Smooth muscle cell (in vitro differentiated cells): ENCODE results near the gene KDSR. TPM values are rescaled to one million over a fixed set of nuclear protein-coding genes. Genes with fewer than 3 reads are reported as not detected.
A peak's percentile ranks its signal among the peaks of the same experiment; 100 is the strongest.

ENCODE experiments used
- DNase-seq: peaks from one replicate; lab custom pipeline; 2025; ENCODE audit not compliant: unreplicated experiment; lab: John Stamatoyannopoulos, UW
- H2AFZ ChIP-seq: fragments of 200-600 bp; sonication (generic); 2 replicates; pipeline ENCODE4 v1.6.0; 2016; ENCODE audit warnings: antibody characterized with exemption, low read depth, mild to moderate bottlenecking
- H3F3A ChIP-seq: fragments of 200-600 bp; sonication (generic); 2 replicates; pipeline ENCODE4 v1.6.0; 2017; ENCODE audit warnings: antibody characterized with exemption, low read depth
- H3K27ac ChIP-seq: fragments of 200-600 bp; sonication (generic); 2 replicates; pipeline ENCODE4 v1.5.1; 2016; ENCODE audit warnings: low read depth, mild to moderate bottlenecking
- H3K27me3 ChIP-seq: fragments of 200-600 bp; sonication (generic); 2 replicates; pipeline ENCODE4 v1.6.1; 2016; ENCODE audit warnings: low read depth, mild to moderate bottlenecking
- H3K36me3 ChIP-seq: fragments of 200-600 bp; sonication (generic); 2 replicates; pipeline ENCODE4 v1.5.1; 2016; ENCODE audit warnings: low read depth
- H3K4me1 ChIP-seq: fragments of 200-600 bp; sonication (generic); 2 replicates; pipeline ENCODE4 v1.5.1; 2016; ENCODE audit warnings: low read depth
- H3K4me2 ChIP-seq: fragments of 200-600 bp; sonication (generic); 2 replicates; pipeline ENCODE4 v1.6.0; 2016; ENCODE audit warnings: mild to moderate bottlenecking
- H3K4me3 ChIP-seq: fragments of 200-600 bp; sonication (generic); 2 replicates; pipeline ENCODE4 v1.5.1; 2016; ENCODE audit warnings: mild to moderate bottlenecking
- H3K79me2 ChIP-seq: fragments of 200-600 bp; sonication (generic); 2 replicates; pipeline ENCODE4 v1.6.0; 2016; ENCODE audit warnings: low read depth, mild to moderate bottlenecking
- H3K9ac ChIP-seq: fragments of 200-600 bp; sonication (generic); 2 replicates; pipeline ENCODE4 v1.6.0; 2016; ENCODE audit warnings: low read depth
- H3K9me3 ChIP-seq: fragments of 200-600 bp; sonication (generic); replicated peaks from 2 replicates; pipeline ENCODE4 v1.5.1; 2016; ENCODE audit warnings: low read depth
- H4K20me1 ChIP-seq: fragments of 200-600 bp; sonication (generic); 2 replicates; pipeline ENCODE4 v1.6.0; 2016; ENCODE audit warnings: low read depth
- WGBS: methylation state at CpG from one replicate; pipeline ENCODE4 v1.1.7; 2016; ENCODE audit warnings: low lambda C conversion rate; 5-methylcytosine and 5-hydroxymethylcytosine counted together
- polyA plus RNA-seq: library from polyadenylated mRNA; unstranded; fragments of >200 nt; fragmentation: Nextera tagmentation; extraction: Ambion mirVana; gene quantifications from 2 replicates; pipeline ENCODE4 v1.2.1, GENCODE V29; 2016
- total RNA-seq: library from RNA; depleted of rRNA; stranded (reverse); fragments of >200 nt; gene quantifications from 2 replicates; pipeline ENCODE4 v1.2.3, GENCODE V29; 2014
- TF ChIP-seq, protein P1 (sequence below): fragments of 200-600 bp; sonication (generic); IDR thresholded peaks from 2 replicates; pipeline ENCODE4 v1.5.1; 2017; ENCODE audit warnings: borderline replicate concordance, mild to moderate bottlenecking, antibody characterized with exemption; ENCODE audit not compliant: insufficient read depth, poor library complexity, severe bottlenecking

KDSR gene
- total and polyA plus RNA-seq, 2 experiments from 2014 or later: 34.5 to 47.4 TPM

DNA sequence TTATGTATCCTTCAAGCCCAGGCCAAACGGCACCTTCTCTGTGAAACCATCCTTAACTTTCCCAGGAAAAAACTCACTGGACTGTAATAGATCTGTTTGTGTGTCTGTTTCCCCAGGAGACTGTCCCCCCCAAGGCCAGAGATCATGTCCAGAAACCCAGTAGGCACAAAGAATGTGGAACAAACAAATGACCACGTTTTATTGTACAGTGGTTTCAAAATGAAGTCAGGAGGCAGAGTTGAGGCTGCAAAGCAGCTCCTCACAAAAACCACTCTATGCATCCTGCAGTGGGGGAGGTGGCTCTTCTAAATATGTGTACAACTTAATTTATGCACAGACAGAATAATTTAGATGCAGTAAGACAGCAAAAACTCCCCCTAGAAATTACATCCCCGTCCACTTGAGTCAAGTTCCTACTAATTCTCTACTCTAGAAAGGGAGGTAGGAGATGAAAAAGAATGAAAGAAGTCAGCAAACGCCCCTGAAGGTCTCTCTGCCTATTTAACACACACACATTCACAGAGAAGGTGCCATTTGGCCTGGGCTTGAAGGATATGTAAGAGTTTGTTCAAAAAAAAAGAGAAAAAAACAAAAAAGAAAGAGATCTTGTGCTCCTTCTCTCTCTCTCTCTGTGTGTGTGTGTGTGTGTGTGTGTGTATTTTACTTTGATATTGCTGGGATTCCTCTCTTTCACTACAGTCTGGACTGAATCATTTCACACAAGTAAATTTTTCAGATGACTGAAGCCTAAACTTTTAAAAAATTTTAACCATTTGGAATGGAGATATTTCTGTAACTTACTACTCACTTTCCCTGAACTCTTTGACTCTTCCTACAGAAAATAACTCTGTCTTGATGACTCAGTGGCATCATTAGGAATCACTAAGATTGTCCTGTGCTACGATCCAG lies 66.9 kb downstream of the KDSR start:
- no peak overlapping the region for H3K4me3 ChIP-seq
- no peaks in the 10 kb centered on the region for H3F3A ChIP-seq
- no peaks in the 10 kb centered on the region for H3K9me3 ChIP-seq
- no peak overlapping the region for H3K9ac ChIP-seq
- no peaks in the 10 kb centered on the region for H3K79me2 ChIP-seq
- DNase-seq: no peak
- H4K20me1 ChIP-seq: no peaks in the 10 kb centered on the region
- no peaks in the 10 kb centered on the region for H3K36me3 ChIP-seq
- no peak overlapping the region for H2AFZ ChIP-seq
- H3K27ac ChIP-seq: peak overlapping the region; percentile 14
- WGBS: 63% methylated on average over 5 of the region's 5 CpGs
- TF ChIP-seq, protein P1, sequence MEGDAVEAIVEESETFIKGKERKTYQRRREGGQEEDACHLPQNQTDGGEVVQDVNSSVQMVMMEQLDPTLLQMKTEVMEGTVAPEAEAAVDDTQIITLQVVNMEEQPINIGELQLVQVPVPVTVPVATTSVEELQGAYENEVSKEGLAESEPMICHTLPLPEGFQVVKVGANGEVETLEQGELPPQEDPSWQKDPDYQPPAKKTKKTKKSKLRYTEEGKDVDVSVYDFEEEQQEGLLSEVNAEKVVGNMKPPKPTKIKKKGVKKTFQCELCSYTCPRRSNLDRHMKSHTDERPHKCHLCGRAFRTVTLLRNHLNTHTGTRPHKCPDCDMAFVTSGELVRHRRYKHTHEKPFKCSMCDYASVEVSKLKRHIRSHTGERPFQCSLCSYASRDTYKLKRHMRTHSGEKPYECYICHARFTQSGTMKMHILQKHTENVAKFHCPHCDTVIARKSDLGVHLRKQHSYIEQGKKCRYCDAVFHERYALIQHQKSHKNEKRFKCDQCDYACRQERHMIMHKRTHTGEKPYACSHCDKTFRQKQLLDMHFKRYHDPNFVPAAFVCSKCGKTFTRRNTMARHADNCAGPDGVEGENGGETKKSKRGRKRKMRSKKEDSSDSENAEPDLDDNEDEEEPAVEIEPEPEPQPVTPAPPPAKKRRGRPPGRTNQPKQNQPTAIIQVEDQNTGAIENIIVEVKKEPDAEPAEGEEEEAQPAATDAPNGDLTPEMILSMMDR: no peak
- H3K4me2 ChIP-seq: peak overlapping the region; percentile 61
- no peaks in the 10 kb centered on the region for H3K27me3 ChIP-seq
- no peaks in the 10 kb centered on the region for H3K4me1 ChIP-seq

DNA sequence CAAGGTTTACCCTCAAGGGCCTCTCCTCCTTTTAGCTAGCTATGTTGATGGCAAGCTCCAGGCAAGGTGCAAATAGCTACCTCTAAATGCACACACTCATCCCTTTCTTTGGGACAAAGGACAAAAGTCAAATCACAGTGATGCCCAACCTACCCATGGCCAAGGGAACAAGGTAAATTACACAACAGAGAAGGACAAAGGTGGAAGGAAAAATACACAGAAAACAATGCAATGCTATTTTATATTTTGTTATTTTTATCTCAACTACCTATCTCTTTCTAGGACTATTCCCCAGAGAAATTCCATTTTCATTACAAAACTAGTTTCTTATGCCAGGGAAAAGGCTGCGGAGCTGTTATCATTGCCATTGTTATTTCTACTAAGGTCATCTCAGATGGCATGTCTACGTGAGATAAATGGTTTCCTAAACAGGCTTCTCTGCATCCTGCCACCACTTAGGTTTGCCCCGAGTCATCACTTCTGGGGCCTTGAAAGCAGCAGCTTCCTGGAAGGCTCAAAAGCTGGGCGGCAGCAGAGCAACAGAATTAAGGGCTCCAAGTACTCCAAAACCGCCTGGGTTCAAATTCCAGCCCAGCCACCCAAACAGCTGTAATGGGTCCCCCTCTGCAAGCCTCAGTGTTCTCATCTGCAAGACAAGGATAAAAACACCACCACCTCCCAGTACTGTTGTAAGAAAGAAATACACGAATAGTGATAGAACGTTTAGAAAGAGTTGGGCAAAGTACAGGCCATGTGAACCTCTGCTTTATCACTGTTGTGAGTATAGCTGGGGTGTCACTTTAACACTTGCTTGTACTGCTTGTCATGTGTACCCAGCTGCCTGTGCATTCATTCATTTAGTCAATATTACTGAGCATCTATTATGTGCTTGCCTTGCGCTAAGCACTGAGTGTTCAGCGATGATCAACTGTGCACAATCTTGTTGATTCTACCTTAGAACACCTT lies 68.3 kb downstream of the KDSR start:
- no peaks in the 10 kb centered on the region for H4K20me1 ChIP-seq
- H3K9me3 ChIP-seq: no peaks in the 10 kb centered on the region
- no peaks in the 10 kb centered on the region for H3K27me3 ChIP-seq
- TF ChIP-seq, protein P1: no peak
- no peaks in the 10 kb centered on the region for H3K79me2 ChIP-seq
- H3K4me2 ChIP-seq: no peak overlapping the region
- no peaks in the 10 kb centered on the region for H3K4me1 ChIP-seq
- H2AFZ ChIP-seq: no peak overlapping the region
- no peaks in the 10 kb centered on the region for H3K36me3 ChIP-seq
- H3K4me3 ChIP-seq: no peak overlapping the region
- no peak overlapping the region for H3K9ac ChIP-seq
- H3F3A ChIP-seq: no peaks in the 10 kb centered on the region
- H3K27ac ChIP-seq: no peak overlapping the region
- no peak for DNase-seq
- 72% methylated on average over 9 of the region's 9 CpGs for WGBS

DNA sequence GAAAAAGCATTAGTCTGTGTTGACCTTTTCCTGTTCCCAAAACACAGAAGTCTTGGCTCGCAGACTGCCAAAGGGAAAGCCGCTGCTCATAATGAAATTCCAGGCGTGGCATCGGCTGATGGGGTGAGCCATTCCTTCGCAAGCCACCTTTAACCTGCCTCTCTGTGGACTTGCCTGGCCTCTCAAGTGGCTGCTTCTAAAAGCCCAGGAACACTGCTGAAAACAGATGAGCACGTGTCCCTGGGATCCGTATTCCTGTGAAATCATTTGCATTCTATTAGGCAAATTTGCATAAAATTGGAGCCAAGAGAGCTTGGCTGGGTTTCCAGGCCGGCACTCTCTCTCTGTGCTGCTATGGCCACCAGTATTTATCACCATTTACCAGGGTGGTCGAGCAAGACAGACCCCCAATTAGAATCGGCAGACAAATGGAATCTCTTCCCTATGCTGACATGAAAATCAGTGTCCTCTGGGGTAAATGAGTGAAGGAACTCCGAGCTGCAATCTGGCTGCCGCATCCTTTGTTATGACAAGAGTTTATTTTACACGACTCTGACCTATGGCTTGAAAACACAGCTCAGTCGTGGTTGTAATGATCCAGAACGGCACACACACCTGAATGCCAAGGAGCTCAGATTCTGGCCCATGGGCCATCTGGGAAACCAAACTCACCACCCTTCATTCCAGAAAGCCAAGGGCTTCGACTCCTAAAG lies 69.2 kb downstream of the KDSR start:
- no peak overlapping the region for H3K27ac ChIP-seq
- WGBS: 79% methylated on average over 16 of the region's 16 CpGs
- TF ChIP-seq, protein P1: no peak
- H3K4me3 ChIP-seq: no peak overlapping the region
- H3K27me3 ChIP-seq: no peaks in the 10 kb centered on the region
- H3K79me2 ChIP-seq: no peaks in the 10 kb centered on the region
- H3F3A ChIP-seq: no peaks in the 10 kb centered on the region
- no peaks in the 10 kb centered on the region for H4K20me1 ChIP-seq
- H3K4me1 ChIP-seq: no peaks in the 10 kb centered on the region
- no peak overlapping the region for H3K4me2 ChIP-seq
- H3K9ac ChIP-seq: no peak overlapping the region
- H3K36me3 ChIP-seq: no peaks in the 10 kb centered on the region
- DNase-seq: no peak
- no peak overlapping the region for H2AFZ ChIP-seq
- no peaks in the 10 kb centered on the region for H3K9me3 ChIP-seq
